Mammary epithelial cell (primary cell): ENCODE measurements around the gene PLEKHF1.

Experiments used
- CTCF ChIP-seq, 2 donors: IDR thresholded peaks in 1 of 2; conservative IDR thresholded peaks in 1 of 2; 2 replicates each; pipeline ENCODE4 v1.5.1; 2011 to 2012; ENCODE audit warnings: inconsistent platforms in 2 of 2, low read length in 2 of 2, mild to moderate bottlenecking in 2 of 2, control low read depth in 1 of 2, low read depth in 1 of 2; ENCODE audit not compliant: insufficient read depth in 1 of 2; ENCODE audit errors: extremely low read depth in 1 of 2
- EZH2 ChIP-seq: IDR thresholded peaks from 2 replicates; pipeline ENCODE4 v1.6.1; 2012; ENCODE audit warnings: low read length, inconsistent platforms, borderline replicate concordance

GRCh38 chr19:29678484-29679106 lies 13.3 kb downstream of the PLEKHF1 start:
- TF ChIP-seq CTCF (conservative IDR thresholded peaks at IDR 0.05 in 1 of 2, IDR thresholded peaks at IDR 0.05 in 1 of 2; ENCODE audit: extremely low read depth in 1 of 2, insufficient read depth in 1 of 2, low read depth in 1 of 2, low read length in 2 of 2), result no peak
- no peak for TF ChIP-seq EZH2
